NK-92 treated with Interleukin-12 subunit alpha and Interleukin-12 subunit beta, amount 100 ng/mL, for 24 hours (cell line): Measurements from ENCODE around the gene KLHL12.

Source experiments
- DNase-seq: peaks from one replicate; lab custom pipeline; 2025; lab: John Stamatoyannopoulos, UW

Gene KLHL12

GRCh38 chr1:202926581-202927491 is at the start of gene KLHL12:
TSS of gene KLHL12 (minus strand) at chr1:202927234. CDS start at chr1:202925162, 2,072 bp downstream.
- DNase-seq, result peak; percentile 88

DNA sequence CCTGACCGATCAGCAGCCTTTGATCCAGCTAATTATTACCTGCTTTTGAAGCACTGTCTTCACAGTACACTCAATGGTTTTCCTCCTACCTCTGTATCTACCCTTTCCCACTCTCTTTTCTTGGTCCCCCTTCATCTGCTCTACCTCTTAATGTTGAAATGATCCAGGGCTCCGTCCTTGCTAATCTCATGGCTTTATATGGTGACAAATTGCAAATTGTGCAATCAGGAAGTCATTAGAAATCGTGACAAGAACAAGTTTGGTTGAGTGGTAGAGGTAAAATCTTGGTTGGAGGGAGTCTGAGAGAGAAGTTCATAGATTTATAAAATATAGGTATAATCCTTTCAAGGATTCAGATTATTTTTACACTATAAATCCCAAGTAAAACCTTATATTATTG is 49.6 kb upstream of the KLHL12 start:
- DNase-seq, result no peak

GRCh38 chr1:202974856-202975255 is 47.8 kb upstream of the KLHL12 start:
- DNase-seq, result no peak

DNA sequence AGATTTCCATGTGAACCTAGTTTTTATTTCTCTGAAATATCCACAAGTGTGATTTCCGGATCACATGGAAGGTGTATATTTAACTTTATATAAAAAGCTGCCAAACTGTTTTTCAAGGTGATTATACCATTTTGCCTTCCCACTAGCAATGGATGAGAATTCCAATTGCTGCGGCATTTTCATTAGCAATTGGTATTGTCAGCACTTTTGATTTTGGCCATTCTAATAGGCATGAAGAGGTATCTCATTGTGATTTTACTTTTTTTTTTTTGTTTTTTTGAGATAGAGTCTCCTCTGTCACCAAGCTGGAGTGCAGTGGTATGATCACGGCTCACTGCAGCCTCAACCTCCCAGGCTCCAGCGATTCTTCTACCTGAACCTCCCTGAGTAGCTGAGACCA is 45.0 kb upstream of the KLHL12 start:
- no peak for DNase-seq

DNA sequence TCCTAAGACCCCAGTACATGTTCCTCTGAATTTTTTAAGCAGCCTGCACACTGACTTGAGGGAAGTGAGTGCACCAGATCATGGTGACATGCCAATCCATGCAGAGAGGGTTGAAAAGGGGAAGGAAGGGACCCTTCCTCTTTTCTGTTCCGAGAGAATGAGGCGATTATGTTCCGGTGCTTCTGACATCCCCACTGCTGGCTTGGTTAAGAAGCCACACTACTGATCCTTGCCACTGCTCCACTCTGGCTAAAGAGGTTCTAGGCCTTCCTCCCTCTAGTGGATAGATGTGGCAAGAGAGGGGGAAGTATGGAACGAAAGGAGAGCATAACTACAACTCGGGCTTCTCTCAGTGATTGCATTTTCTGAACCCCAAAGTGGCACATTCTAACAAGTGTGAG is 41.9 kb upstream of the KLHL12 start:
- no peak for DNase-seq

DNA sequence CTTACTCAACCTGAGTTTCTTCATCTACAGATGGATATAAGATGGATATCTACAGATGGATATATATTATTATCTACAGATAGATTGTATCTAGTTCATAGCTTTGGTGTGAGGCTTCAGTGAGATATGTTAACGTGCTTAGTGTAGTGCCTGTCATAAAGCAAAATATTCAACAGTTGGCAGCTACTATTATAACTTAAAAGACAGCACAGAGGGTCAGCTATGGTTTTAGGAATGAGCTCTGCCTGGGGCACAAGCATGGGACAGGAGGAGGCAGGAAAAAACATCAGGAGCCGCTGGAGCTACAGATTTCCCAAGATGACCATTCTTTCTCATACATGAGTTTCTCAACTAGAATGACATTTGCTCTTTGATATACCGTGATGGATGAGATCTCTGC is 41.3 kb upstream of the KLHL12 start:
- DNase-seq, result no peak

GRCh38 chr1:202967684-202968281 is 40.7 kb upstream of the KLHL12 start:
- no peak for DNase-seq

DNA sequence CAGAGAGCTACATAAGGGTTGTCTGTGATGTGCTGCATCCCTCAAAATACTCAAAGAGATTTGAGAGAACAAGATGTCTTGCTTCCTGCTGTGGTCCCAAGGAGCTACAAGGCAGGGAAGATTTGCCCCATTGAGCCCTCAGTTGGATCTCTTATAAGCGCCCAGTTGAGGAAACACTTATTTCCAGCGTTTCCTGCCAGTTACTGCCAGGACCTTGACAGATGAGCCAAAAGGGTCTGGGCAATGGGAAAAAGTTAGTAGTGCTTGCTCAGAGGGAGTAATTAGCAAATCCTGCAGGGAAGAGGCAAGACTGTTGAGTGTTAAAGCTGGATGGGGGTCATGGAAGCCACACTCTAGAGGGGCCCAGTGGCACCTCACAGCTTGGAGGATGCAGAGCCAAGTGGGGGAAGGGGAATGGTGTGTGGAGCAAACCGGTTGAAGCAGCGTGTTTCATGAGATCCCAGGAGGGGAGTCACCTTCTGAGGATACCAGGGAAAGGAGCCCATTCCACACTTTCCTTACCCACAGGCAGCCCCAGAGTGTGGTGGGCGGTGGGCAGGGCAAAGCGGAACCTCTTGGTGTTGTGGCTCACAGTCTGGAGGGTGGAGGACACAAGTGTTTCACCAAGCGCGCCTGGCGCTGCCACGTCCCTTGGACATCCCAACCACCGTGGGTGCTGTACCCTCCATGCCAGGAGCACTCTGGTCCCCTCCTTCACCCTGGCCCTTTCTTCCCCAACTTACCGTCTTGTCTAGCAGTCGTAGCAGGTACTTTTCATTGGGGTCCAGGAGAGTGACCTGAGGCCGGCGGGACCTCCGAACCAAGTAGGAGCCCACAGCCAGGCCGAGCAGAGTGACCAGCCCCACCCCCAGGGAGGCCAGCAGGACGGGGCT is 39.2 kb upstream of the KLHL12 start:
- DNase-seq, result no peak

DNA sequence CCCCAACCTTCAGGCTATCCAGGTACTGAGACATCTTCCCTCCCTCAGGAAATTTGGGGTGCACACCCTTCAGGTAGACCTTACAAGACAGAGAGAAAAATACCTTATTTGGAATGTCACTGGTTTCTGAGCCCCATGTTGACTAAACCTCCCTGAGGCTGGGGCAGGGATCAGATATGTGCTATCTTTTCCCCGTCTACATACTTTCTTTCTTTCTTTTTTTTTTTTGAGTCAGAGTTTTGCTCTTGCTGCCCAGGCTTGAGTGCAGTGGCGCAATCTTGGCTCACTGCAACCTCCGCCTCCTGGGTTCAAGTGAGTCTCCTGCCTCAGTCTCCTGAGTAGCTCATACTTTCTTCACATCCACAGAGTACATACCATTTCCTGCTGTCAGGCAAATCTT is 38.4 kb upstream of the KLHL12 start:
- no peak for DNase-seq

GRCh38 chr1:202964791-202965410 is 37.9 kb upstream of the KLHL12 start:
- no peak for DNase-seq

GRCh38 chr1:202961220-202961880 is 34.3 kb upstream of the KLHL12 start:
- no peak for DNase-seq

DNA sequence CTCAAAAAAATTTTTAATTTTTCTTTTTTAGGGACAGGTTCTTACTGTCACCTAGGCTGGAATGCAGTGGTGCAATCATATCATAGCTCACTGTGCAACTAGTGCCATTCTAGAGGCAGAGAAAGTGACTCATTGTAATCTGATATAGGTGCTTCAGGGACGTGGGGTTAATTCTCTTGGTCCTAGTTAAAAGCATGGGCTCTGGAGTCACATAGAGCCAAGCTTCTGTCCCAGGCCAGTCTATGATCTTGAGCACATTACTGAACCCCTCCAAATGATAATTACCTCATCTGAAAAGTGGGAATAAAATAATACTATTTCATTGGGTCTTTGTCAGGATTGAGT is 32.2 kb upstream of the KLHL12 start:
- DNase-seq, result no peak

DNA sequence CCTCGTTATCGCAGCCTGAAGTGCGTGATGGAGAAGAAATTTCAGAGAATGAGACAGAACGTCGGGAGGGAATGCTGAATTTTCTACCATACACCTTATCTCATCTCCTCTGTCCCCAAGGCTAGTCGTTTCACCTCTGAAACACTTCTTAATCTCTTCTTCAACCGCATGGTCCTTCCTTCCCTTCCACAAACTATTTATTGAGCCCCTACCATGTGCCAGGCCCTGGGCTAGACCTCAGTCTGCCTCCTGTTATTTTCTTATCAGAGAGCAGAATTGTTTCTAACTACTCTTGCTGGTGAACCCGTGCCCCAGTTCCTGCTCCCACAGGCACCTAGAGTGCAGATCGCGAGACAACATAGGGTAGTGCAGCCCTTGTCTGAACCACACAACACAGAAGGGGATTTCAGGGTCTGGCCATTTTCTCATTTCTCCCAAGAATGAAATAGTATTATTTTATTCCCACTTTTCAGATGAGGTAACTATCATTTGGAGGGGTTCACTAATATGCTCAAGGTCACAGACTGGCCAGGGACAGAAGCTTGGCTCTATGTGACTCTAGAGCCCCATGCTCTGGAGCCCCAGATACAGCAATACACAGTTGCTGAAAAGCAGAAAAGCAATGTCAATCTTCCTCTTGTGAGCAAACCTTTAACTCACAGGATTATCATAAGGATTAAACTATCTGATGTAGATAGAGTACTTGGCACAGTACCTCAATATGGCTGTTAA is 31.7 kb upstream of the KLHL12 start:
- DNase-seq, result no peak

GRCh38 chr1:202957733-202958543 is 30.9 kb upstream of the KLHL12 start, which contains the start of gene ADIPOR1:
TSS of gene ADIPOR1 (minus strand) at chr1:202958312. CDS start at chr1:202951070, 7,242 bp downstream.
- peak; percentile 85 for DNase-seq

- DNase-seq, result no peak
These were observed 29.9 kb upstream of the KLHL12 start for GRCh38 chr1:202956969-202957368.

DNA sequence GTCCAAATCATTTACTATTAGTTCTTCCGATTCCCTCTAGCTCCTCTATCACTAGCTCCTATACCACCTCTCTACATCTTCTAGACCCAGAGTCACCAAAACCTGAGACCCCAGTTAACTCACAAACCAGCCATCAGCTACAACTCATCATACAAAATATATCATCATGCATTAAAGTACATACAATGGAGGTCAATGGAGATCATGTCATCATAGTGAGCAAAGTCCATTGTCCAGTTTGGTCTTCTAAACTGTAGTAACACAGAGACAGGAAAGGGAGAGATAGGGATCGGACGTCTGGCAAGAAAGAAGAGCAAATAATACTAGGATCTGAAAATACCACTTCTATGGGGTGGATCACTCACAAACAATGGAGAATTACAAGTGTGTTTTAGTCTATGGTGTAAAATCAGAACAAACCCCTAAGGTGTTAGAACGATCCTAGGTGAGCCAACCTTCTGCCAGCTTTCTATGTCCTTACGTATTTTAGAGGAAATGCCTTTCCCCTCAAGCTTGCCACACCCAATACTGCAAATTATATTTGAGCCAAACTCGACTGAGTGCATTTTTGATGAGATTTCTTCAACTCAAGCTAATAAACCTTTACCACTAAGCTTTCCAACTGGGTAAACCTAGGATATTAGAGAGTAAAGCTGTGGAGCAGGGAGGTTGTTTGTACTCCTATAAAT is 27.2 kb upstream of the KLHL12 start:
- DNase-seq, result no peak

DNA sequence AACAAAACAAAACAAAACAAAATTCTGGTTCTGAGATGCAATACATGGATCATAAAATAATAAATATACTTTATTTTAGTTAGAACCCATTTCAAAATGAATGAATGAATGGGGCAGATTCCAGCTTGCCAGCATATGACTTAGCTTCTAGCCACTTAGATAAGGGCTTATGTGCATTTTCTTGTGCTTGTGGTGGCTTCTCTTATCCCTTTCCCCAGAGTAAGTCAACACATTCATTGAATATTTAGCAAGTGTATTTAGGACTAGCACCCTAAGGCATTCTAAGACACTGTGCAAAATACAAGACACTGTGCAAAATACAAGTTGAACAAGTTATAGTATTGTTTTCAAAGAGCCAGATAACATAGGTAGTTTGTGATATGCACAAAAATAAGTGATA is 26.4 kb upstream of the KLHL12 start:
- no peak for DNase-seq

DNA sequence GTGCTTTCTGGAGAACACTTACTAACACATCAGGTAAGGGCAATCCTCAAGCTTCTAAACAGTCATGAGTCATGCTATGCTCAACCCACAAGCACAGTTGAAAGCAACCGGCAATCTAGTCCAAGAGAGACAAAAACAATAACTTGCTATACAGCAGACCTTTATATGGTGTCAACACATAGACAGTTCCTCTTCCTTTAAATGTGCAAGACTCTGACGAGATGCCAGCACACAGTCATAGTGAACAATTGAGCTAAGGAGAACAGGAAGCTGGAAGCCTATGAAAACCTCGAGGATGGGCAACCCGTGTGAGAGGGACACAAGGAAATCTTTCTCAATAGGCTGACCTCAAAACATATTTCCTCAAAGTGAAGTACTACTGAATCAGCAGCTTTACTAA is 25.8 kb upstream of the KLHL12 start:
- no peak for DNase-seq

DNA sequence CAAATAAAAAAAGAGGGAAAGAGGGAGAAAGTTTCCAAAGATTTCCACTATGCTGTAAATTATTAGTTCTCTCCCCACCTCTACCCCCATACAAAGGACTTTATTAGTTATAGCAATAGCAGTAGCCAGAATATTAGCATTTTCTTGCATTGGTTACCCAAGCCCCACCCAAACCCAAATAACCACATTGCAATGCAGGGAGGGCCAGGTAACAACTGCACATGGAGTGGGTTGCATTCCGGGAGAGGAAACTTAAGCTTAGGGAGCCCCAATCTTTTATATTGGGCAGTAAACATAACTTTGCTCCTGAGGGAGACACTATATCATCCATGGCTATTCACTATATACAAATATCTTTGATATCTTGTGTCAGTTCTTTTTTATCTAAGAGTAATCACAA is 25.1 kb upstream of the KLHL12 start:
- DNase-seq, result no peak
